Activated naive CD4-positive, alpha-beta T cell treated with Interleukin-2 at 50 U/mL for 16 hours (primary cell): ENCODE data around the gene AXIN2.
A peak's percentile ranks its signal among the peaks of the same experiment; 100 is the strongest.

Experiments used
- DNase-seq: peaks from one replicate; pipeline ENCODE4 v3.0.0-alpha.2; 2020

Gene AXIN2

GRCh38 chr17:65576939-65577338, 15.5 kb upstream of the AXIN2 start:
- DNase-seq: no peak

DNA sequence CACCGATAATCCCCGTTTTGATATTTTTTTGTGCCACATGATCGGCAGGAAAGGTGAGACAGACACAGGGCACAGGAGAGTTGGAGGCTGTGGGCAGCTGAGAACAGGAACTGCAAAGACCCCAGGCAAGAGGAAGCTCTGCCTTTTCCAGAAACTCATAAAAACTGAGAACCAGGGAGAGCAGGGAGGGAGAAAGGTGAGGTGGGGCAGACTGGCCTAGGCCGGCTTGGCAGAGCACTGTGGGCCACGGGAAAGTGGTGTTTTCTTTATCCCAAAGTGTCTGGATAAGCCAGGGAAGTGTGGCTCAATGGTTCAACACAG, 11.8 kb upstream of the AXIN2 start:
- no peak for DNase-seq

- no peak for DNase-seq
Measured at GRCh38 chr17:65572581-65573281, 11.3 kb upstream of the AXIN2 start.

DNA sequence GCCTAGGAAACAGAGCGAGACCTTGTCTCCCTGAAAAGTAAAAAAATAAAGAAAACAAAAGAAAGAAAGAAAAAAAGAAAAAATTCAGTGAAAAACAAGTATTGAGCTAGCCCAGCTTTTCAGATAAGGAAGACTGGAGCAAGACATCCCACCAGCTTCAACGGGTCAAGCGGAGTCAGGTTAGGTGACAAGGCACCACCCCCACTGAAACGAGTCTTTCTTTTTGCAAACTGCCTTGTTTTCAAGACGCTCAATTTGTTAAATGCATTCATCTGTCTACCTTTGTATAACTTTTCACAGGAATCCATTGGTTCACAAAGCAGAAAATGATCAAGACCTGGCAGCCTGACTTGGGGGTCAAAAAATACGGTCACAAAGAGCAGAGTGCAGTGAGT, 10.7 kb upstream of the AXIN2 start:
- no peak for DNase-seq

DNA sequence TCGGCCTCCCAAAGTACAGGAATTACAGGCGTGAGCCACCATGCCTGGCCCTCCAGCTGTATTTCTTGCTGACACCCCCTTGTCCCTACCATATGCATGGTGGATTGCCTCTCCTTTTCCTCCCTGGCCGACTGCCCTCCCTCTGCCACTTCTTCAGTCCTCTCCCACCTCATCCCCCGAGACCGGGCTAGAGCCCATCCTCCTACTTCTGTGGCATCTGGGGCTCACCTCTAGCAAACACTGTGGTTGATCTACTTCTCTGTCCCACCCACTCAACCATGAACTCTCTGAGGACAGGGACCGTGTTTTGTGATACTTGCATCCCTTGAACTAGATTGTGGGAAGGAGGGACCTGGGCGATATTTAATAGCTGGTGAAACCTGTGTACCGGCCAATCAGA, 7.5 kb upstream of the AXIN2 start:
- no peak for DNase-seq

DNA sequence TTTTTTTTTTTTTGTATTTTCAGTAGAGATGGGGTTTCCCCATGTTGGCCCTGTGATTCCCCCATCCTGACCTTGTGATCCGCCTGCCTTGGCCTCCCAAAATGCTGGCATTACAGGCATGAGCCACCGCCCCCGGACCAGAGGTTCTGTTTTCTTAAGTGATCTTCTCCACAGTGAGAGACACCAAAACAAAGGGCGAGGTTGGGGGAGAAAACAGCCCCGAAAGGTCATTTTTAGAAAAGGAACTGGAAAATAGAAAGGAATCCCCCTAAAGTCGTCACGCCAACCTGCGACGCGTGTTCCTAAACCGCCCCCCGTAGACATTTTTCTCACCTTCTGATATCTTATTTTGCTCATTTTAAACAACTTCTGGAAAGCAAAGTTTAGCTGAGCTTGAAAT, 6.1 kb upstream of the AXIN2 start:
- no peak for DNase-seq

DNA sequence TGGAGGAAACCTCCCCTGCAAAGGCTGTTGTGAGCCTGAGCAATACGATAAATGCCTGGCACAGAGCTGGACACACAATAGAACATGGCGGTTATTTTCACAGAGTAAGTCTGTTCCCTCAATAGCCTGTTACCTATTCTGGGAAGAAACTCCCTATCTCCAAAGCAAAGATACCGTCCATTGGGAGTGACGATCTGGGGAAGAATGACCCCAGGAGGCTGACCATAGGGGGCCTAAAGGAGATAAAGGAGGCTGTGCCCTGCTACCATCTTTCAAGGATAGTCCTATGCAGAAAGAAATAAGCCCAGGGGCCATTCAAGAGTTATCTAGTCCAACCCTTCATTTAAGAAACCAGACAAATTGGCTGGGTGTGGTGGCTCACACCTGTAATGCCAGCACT, 4.1 kb upstream of the AXIN2 start:
- DNase-seq: no peak

- DNase-seq: no peak
Measured at GRCh38 chr17:65564793-65565192, 3.3 kb upstream of the AXIN2 start.

GRCh38 chr17:65562206-65562531, 721 bp upstream of the AXIN2 start:
- DNase-seq: no peak

GRCh38 chr17:65560628-65561451, 608 bp downstream of the AXIN2 start:
- DNase-seq: peak; percentile 81

DNA sequence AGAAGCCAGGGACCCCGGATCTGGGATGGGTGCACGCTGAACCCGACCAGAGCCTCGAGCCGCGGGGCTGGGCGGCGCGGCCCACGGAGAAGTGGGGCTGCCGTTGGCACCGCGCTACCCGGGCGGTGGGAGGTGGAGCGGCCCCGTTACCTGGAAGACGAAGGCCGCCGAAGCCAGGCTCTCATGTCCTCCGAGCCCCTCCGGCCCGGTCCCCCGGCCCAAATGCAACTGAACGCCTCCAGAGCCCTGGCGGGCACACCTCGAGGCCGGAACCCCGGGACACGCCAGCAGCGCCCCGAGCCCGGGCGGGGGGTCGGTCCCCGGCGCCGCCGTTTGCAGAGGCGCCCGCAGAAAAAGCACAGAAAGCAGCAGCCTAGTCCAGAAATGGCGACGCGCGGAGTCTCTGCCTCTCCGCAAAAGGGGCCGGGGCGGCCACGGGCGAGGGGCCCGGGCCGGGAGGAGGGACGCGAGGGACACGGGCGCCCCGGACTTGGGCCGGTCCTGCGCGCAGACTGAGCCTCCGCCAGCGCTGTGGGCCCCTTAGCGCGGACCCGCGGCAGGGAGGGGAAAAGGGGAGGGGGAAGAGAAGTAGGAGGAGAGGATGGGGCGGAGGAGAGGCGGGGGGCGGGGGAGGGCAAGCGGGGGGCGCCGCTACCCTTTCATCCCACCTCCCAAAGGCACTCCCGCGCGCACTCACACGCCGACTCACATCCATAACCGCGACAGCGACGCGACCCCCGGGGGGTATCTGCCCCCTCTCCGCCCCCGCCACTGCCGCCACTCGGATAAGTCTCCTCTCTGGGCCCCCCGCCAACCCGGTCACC, 1.4 kb downstream of the AXIN2 start:
- DNase-seq: peak; percentile 35

DNA sequence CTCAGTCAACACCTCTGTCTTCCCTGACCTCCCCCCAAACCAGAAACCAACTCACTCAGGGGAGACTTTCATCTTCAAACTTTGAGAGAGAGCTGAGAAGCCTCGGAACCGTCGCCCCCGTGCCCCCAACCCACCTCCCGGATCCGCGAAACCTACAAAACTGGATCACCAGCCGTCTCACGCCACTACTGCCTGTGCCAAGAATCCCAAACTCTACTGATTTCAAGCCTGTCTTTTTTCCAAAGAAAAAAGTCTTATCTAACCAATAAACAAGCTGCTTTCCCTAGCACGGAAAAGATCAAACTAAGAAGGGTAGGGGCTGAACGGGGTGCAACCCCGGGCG, 2.0 kb downstream of the AXIN2 start:
- no peak for DNase-seq

DNA sequence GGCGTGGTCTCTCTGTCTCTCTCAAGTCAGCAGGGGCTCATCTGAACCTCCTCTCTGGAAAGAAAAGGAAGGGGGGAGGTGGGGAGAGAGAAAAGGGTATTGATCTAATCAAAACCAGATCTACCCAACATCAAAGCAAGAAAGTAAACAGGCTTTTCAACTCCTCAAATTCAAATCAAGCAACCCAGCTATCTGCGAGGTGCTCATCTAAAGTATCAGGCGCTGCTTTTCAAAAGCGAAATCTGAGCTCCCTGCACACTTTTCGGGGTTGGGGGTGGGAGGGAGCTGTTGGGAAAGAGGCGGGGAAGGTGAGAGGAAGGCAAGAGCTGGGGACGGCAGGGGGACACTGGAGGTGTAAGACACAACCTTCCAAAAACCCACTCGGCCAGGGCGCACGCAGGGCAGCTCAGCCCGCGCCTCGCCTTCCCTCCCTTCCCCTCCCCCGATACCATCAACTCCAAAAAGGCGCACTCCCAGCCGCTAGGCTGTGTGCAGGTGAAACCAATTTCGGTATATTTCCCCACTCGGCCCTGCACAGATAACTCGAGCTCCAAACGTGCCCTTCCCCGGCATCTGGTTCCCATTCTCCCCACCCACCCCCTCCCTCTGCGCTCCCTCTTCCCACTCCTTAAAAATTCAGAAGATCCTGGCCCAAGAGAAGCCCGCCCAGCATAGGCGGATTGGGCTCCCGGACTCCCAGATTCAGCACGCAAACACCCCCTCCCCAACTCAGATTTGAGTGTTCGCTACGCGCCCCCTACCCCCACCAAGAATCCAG, 2.6 kb downstream of the AXIN2 start:
- no peak for DNase-seq

DNA sequence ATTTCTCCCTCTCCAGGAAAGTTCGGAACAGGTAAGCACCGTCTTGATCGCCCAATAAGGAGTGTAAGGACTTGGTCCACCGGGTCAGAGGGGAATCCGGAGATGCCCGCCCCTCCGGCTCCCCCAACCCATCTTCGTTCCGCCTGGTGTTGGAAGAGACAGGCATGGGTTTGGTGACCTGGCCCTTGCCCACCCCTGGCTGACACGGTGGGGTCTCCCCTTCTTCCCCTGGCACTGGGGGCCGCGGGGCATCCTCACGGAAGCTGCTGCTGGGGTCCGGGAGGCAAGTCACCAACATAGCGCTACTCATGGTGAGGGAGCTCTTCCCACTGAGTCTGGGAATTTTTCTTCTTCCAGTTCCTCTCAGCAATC, 3.2 kb downstream of the AXIN2 start:
- DNase-seq: no peak

DNA sequence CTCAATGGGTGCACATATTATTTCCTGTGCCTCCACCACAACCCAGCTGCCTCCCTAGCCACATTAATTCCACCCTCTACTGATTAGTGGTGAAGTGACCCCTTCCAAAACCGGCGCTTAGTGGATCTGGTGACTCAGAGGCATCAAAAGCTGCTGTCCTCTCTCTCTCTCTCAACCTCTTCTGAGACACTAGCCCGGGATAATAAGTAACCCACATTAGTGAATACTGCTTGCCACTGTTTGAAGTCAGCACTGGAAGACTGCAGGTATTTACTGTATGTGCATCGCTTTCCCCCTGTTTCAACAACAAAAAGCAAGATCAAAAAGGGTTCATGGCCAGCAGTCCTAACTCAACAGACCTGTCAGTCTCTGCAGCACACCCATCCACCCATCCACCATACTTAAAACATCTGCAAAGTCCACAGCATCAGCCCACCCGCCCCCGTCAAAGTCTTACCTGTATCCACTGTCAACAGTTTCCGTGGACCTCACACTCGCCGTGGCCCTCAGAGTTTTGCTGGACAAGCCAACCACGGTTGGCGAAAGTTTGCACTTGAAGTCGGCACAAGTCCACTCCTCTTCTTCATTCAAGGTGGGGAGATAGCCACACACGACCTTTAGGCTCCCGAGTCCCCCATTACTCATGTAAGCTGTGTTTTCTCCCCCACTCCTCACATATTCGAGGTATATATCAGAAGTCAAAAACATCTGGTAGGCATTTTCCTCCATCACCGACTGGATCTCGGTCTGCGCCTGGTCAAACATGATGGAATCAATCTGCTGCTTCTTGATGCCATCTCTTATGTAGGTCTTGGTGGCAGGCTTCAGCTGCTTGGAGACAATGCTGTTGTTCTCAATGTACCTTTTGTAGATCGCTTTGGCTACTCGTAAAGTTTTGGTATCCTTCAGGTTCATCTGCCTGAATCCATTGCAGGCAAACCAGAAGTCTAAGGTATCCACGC, 3.8 kb downstream of the AXIN2 start:
- peak; percentile 21 for DNase-seq

GRCh38 chr17:65556910-65557348, 4.5 kb downstream of the AXIN2 start:
- no peak for DNase-seq

DNA sequence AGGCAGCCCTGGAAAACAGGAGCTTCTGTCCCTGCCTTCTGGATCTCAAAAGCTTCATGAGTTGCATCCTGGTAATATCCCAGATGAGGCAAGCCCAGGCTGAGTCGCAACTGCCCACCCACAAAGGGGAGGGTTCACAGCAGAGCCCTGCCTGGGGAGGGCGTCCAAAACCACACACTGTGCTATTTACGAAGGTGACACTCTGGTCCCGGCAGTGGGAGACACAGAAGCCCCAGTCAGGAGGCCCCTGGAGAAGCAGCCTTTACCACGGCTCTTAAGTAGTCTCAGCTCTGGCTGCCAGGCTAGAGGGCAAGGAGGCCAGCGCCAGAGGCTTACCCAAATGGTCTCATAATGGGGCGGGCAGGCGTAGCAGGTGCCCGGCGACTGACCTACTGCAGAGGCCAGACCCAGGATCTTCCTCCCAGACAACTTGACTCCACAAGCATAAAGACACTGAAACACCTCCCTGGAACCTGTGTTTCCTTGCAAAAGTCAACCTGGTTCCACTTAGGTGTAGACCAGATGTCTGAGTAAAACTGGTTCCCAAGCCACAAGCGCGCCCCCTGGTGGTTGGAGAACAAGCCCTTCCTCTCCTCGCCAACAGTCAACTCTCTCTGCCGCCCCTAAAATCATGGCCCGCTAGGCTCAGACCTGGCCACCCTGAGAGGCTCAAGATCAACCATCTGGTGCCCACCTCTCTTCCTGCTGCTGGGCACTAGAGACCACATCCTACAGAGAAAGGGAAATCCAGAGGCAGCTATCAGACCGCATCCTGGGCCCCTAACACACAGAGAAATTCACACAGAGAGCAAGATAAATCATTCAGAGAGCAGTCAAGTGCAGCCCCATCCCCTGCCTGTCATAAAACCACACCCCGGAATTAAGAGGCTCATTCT, 5.2 kb downstream of the AXIN2 start:
- DNase-seq: peak; percentile 91

DNA sequence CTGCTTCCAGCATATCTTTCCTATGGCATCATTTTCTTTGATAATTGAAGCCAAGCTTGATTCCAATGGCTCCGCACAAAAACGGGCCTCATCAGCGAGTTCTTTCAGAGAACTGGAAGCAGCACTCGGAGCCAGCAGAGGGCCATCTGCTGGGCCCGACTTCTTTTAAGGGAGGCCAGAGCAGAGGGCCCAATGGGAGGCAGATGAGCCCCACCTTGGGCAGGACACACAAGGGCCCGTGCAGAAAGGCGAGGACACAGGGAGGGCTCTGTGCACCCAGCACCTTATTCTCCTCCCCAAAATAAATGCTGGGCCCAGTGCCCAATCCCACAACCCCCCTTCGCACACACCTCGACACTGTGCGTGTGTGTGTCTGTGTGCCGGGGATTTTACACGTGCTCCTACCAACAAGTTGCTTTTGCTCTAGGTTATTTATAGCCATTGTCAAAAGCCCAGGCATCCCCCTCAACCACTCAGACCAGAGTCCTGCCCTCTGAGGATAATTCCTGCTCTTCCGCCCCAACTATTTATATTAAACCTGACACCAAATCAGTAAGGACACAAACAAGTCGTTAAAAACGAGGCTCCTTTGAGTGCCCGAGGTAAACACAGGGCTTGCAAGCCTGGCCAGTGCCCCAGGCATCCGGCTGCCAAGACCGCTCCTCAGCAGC, 6.8 kb downstream of the AXIN2 start:
- no peak for DNase-seq

- no peak for DNase-seq
Measured at GRCh38 chr17:65553646-65554552, 7.5 kb downstream of the AXIN2 start.
